ENCODE data around the gene XCR1.
A peak's percentile ranks its signal among the peaks of the same experiment; 100 is the strongest.

XCR1 gene

GRCh38 chr3:45987368-45988291 is 39.7 kb downstream of the XCR1 start:
- no peak for DNase-seq
- TF ChIP-seq CTCF (IDR thresholded peaks at IDR 0.05; ENCODE audit: low read depth, low read length, missing control alignments): no peak
- Histone ChIP-seq H3K4me3 (ENCODE audit: low read depth, low read length) (no peak overlapping the region), H3K36me3 (replicated peaks) (peaks cover under 1% of the 10 kb centered on the region), H3K27ac (no peak overlapping the region), H3K27me3 (replicated peaks) (no peaks in the 10 kb centered on the region)
- in situ Hi-C loops (cut with HindIII; ENCODE audit: low pct_ligation_motif_present, low sequenced_read_pairs): no loop called here

GRCh38 chr3:45986303-45986982 is 40.8 kb downstream of the XCR1 start:
- in situ Hi-C loops (cut with HindIII; ENCODE audit: low pct_ligation_motif_present, low sequenced_read_pairs): no loop called here
- no peak for TF ChIP-seq CTCF (IDR thresholded peaks at IDR 0.05; ENCODE audit: low read depth, low read length, missing control alignments)
- Histone ChIP-seq H3K4me3 (ENCODE audit: low read depth, low read length) (no peak overlapping the region), H3K36me3 (replicated peaks) (peaks cover 4% of the 10 kb centered on the region), H3K27ac (peak overlapping the region; percentile 60), H3K27me3 (replicated peaks) (no peaks in the 10 kb centered on the region)
- DNase-seq: peak; percentile 73

- in situ Hi-C loops (cut with HindIII; ENCODE audit: low pct_ligation_motif_present, low sequenced_read_pairs): no loop called here
- H3K27ac ChIP-seq: peak overlapping the region; percentile 60
These were observed 41.6 kb downstream of the XCR1 start for GRCh38 chr3:45985532-45986302.

GRCh38 chr3:45984331-45985312 is 42.7 kb downstream of the XCR1 start:
- Histone ChIP-seq H3K27me3 (replicated peaks) (no peaks in the 10 kb centered on the region), H3K4me3 (ENCODE audit: low read depth, low read length) (no peak overlapping the region), H3K36me3 (replicated peaks) (peaks cover 4% of the 10 kb centered on the region), H3K27ac (no peak overlapping the region)
- no peak for TF ChIP-seq CTCF (IDR thresholded peaks at IDR 0.05; ENCODE audit: low read depth, low read length, missing control alignments)
- in situ Hi-C loops (cut with HindIII; ENCODE audit: low pct_ligation_motif_present, low sequenced_read_pairs): no loop called here
- DNase-seq: no peak

More at GRCh38 chr3:45985532-45986302, 41.6 kb downstream of the XCR1 start:
- H3K36me3 ChIP-seq (replicated peaks): peaks cover 4% of the 10 kb centered on the region
- H3K4me3 ChIP-seq (ENCODE audit: low read depth, low read length): no peak overlapping the region
- DNase-seq: no peak
- TF ChIP-seq CTCF (IDR thresholded peaks at IDR 0.05; ENCODE audit: low read depth, low read length, missing control alignments): no peak
- no peaks in the 10 kb centered on the region for H3K27me3 ChIP-seq (replicated peaks)

- Histone ChIP-seq H3K27ac (no peak overlapping the region), H3K36me3 (replicated peaks) (peaks cover 11% of the 10 kb centered on the region), H3K27me3 (replicated peaks) (no peaks in the 10 kb centered on the region), H3K4me3 (ENCODE audit: low read depth, low read length) (no peak overlapping the region)
- in situ Hi-C loops (cut with HindIII; ENCODE audit: low pct_ligation_motif_present, low sequenced_read_pairs): no loop called here
- TF ChIP-seq CTCF (IDR thresholded peaks at IDR 0.05; ENCODE audit: low read depth, low read length, missing control alignments): no peak
- no peak for DNase-seq
These were observed 43.5 kb downstream of the XCR1 start for GRCh38 chr3:45983770-45984169.
